Right lobe of liver (tissue), 6 donors: Measurements from ENCODE around the gene ANKH. TPM values are rescaled to one million over a fixed set of nuclear protein-coding genes. Genes with fewer than 3 reads are reported as not detected.

Experiments used
- ATAC-seq, 4 donors: fragments of 200-7000 bp; cut with Tn5 transposase; one replicate each; pipeline ENCODE4 v1.9.1; 2020; ENCODE audit warnings: mild to moderate bottlenecking in 4 of 4, moderate library complexity in 4 of 4
- DNase-seq, 3 donors: peaks; one replicate each; pipeline ENCODE4 v3.0.0-alpha.2; 2020
- H3K27ac ChIP-seq, 3 donors: fragments of 200-600 bp; one replicate each; pipeline ENCODE4 v1.8.0; 2022
- H3K27me3 ChIP-seq, 2 donors: fragments of 200-600 bp; one replicate each; pipeline ENCODE4 v1.8.0; 2022
- H3K36me3 ChIP-seq, 4 donors: fragments of 200-600 bp; sonication (generic) in 1 of 4; one replicate each; pipeline versions ENCODE4 v1.5.1 to v1.8.0; 2017 to 2022; ENCODE audit warnings: control low read depth in 1 of 4
- H3K4me1 ChIP-seq, 4 donors: fragments of 200-600 bp; sonication (generic) in 1 of 4; one replicate each; pipeline versions ENCODE4 v1.5.1 to v1.8.0; 2017 to 2022; ENCODE audit warnings: control low read depth in 1 of 4
- H3K4me3 ChIP-seq, 3 donors: fragments of 200-600 bp; one replicate each; pipeline ENCODE4 v1.8.0; 2022
- H3K9me3 ChIP-seq, 4 donors: fragments of 200-600 bp; sonication (generic) in 1 of 4; one replicate each; pipeline versions ENCODE4 v1.5.1 to v1.8.0; 2017 to 2022; ENCODE audit warnings: control low read depth in 1 of 4
- CTCF ChIP-seq, 4 donors: fragments of 200-600 bp in 3 of 4; fragments of 450-650 bp in 1 of 4; IDR thresholded peaks; one replicate each; pipeline versions ENCODE4 v1.5.1 to v1.8.0; 2016 to 2022; ENCODE audit warnings: antibody characterized with exemption in 4 of 4, mild to moderate bottlenecking in 2 of 4
- POLR2A ChIP-seq: fragments of 450-650 bp; IDR thresholded peaks from one replicate; pipeline ENCODE4 v1.6.1; 2017; ENCODE audit warnings: antibody characterized with exemption, mild to moderate bottlenecking
- WGBS: methylation state at CpG from one replicate; pipeline ENCODE4 v1.1.6; 2018; ENCODE audit warnings: low coverage, low lambda C conversion rate; ENCODE audit not compliant: insufficient coverage; ENCODE audit errors: missing lambda C conversion rate; 5-methylcytosine and 5-hydroxymethylcytosine counted together
- intact Hi-C, 2 donors: fragments of 100-400 bp; cut with DNase I; formaldehyde crosslinking; loops; one replicate each; pipeline versions ENCODE4 v1.11.2 to v1.14.1; 2022
- total RNA-seq, 6 experiments: library from RNA; depleted of rRNA in 2 of 6; stranded (reverse); fragments of >200 nt in 2 of 6; fragmentation: NEBNext Ultra II Directional in 3 of 6; extraction: Animal tissue kit (Norgen Biotek cat#: 25700) in 3 of 6; gene quantifications; one replicate each; pipeline versions ENCODE4 v1.1.0 to v1.2.4, GENCODE V29; 2016 to 2023
- donor health status: DM: no; HTN: yes; CAD: no.
- donor health status: DM: no; HTN: no; CAD: no.
- donor health status: DM: no; HTN: no; CAD: no.
- donor health status: DM: no; HTN: yes; CAD: no.
- donor health status: DM: no; HTN: yes; CAD: no.

Gene ANKH
- total RNA-seq, 6 experiments from 2014 or later = 38.5 to 121 (median 61.9) TPM

GRCh38 chr5:14720236-14720923 lies 151.2 kb downstream of the ANKH start:
- WGBS = 93% methylated on average over 3 of the region's 3 CpGs

GRCh38 chr5:14718778-14719177 lies 152.8 kb downstream of the ANKH start:
- intact Hi-C loops = no loop called here
- Histone ChIP-seq H3K9me3 (no peaks in the 10 kb centered on the region), H3K27ac (no peak overlapping the region), H3K27me3 (no peaks in the 10 kb centered on the region), H3K4me1 (peaks cover 0 to 19% (median 5%) of the 10 kb centered on the region in 4 donors), H3K4me3 (no peak overlapping the region), H3K36me3 (peaks cover 0 to 24% (median 0%) of the 10 kb centered on the region in 4 donors)
- DNase-seq (no peak), ATAC-seq (no peak)
- 93% methylated on average over 4 of the region's 5 CpGs for WGBS
- TF ChIP-seq CTCF (IDR thresholded peaks at IDR 0.05) (no peak), POLR2A (no peak)

More at GRCh38 chr5:14720236-14720923, 151.2 kb downstream of the ANKH start:
- peak overlapping the region in 1 of 3 donors; percentile 14 for H3K27ac ChIP-seq
- H3K36me3 ChIP-seq = peaks cover 0 to 10% (median 0%) of the 10 kb centered on the region in 4 donors
- no peak overlapping the region for H3K4me3 ChIP-seq
- no peak for ATAC-seq
- H3K27me3 ChIP-seq = no peaks in the 10 kb centered on the region
- TF ChIP-seq CTCF (IDR thresholded peaks at IDR 0.05) = no peak
- TF ChIP-seq POLR2A = no peak
- no peaks in the 10 kb centered on the region for H3K9me3 ChIP-seq
- intact Hi-C loops = no loop called here
- H3K4me1 ChIP-seq = peaks cover 0 to 19% (median 5%) of the 10 kb centered on the region in 4 donors
- DNase-seq = no peak

DNA sequence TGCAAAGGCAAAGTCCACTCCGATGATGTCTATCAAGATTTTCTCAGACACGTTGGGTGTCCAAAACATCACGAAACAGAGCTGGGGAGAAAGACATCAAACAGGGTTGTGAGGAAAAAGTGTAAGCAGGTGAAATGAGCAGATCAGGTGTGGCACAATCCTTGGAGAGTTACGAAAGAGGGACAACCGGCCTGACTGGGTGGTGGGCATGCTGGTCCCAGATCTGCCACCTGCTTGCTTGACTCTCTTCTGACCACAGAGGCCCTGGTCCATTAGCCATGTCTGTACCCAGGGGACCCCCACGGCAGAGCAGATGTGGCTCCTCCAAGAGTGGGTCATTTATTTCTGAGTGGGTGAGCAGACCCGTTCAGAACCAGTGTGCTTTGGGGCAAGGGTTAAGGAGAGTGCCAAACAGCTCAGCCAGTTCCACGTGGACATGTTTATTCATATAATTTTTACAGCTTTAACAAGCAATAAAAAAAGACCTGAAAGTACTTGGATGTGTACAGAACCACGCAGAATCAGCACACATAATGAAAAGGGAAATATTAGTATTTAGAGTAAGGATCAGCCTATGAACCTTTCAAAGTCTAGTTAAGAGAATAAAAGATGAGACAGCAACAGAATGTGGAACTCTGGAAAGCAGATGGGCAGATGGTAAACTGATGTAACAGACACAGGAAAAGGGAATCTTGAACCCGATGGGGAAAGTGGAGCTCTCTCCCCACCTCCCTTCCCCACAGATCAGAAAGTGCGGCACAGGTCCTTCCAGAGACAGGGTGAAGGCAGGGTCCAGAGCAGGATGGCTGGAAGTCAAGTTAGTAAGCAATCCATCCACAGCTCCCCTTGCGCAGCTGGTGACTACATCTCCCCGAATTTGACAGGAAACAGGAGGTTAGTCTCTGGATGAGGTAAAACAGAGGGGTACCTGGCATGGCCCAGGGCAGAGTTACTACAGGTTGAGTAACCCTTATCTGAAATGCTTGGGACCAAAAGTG lies 154.5 kb downstream of the ANKH start:
- intact Hi-C loops = no loop called here
- peak; percentile 47 to 64 (median 58) for ATAC-seq
- Histone ChIP-seq H3K9me3 (no peaks in the 10 kb centered on the region), H3K27ac (peak overlapping the region in 2 of 3 donors; percentile 55 to 74), H3K4me3 (no peak overlapping the region), H3K4me1 (peaks cover 0 to 19% (median 5%) of the 10 kb centered on the region in 4 donors), H3K27me3 (no peaks in the 10 kb centered on the region), H3K36me3 (peaks cover 0 to 39% (median 3%) of the 10 kb centered on the region in 4 donors)
- TF ChIP-seq POLR2A (no peak), CTCF (IDR thresholded peaks at IDR 0.05) (no peak)
- 51% methylated on average over 10 of the region's 13 CpGs for WGBS
- peak in 1 of 3 donors; percentile 42 for DNase-seq

GRCh38 chr5:14715481-14715880 lies 156.1 kb downstream of the ANKH start:
- no peaks in the 10 kb centered on the region for H3K9me3 ChIP-seq
- no peaks in the 10 kb centered on the region for H3K27me3 ChIP-seq
- peaks cover 0 to 15% (median 5%) of the 10 kb centered on the region in 4 donors for H3K4me1 ChIP-seq
- intact Hi-C loops = no loop called here
- WGBS = 95% methylated on average over 3 of the region's 3 CpGs
- no peak for TF ChIP-seq POLR2A
- TF ChIP-seq CTCF (IDR thresholded peaks at IDR 0.05) = no peak
- H3K27ac ChIP-seq = no peak overlapping the region
- H3K4me3 ChIP-seq = no peak overlapping the region
- H3K36me3 ChIP-seq = peaks cover 0 to 52% (median 4%) of the 10 kb centered on the region in 4 donors
- DNase-seq (no peak), ATAC-seq (no peak)
